Kasumi-1 (cell line): ENCODE data around the gene ARFGAP3.
A peak's percentile ranks its signal among the peaks of the same experiment; 100 is the strongest.

Source experiments
- DNase-seq, 2 experiments: peaks; one replicate each; lab custom pipeline; 2025; lab: John Stamatoyannopoulos, UW

ARFGAP3 gene

DNA sequence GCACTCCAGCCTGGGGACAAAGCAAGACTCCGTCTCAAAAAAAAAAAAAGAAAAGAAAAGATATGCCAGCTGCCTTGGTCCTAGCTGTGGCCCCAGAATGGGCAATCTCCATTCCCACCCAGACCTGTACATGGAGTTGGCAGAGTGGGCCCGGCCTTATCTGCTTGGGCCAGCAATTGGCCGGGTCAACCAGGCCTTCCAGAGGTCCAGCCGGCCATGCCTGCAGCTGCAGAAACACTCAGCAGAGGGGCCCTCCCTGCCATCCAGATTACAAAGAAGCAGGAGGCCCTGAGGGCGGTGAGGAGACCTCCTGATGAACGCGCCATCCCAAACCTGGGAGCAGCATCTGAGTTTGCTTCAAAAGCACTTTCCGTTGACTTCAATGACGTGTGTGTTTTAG, 26.9 kb upstream of the ARFGAP3 start:
- no peak for DNase-seq

DNA sequence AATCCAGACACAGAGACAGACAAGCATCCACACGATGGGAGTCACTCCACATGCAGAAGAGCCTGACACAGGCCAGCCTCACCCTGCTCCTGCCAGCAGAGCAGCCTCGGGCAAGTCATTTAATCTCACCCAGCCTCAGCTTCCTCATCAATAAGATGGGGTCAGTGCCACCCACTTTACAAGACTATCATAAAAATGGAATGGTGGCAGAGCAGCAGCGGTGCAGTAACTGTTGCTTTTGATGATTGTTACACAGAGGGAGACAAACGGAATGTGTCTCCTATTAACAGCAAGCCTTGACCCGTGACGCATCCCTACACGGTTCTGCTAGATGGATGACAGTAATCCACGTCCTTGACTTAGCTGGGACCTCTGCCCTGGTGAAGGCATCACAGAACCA, 26.0 kb upstream of the ARFGAP3 start:
- no peak for DNase-seq

DNA sequence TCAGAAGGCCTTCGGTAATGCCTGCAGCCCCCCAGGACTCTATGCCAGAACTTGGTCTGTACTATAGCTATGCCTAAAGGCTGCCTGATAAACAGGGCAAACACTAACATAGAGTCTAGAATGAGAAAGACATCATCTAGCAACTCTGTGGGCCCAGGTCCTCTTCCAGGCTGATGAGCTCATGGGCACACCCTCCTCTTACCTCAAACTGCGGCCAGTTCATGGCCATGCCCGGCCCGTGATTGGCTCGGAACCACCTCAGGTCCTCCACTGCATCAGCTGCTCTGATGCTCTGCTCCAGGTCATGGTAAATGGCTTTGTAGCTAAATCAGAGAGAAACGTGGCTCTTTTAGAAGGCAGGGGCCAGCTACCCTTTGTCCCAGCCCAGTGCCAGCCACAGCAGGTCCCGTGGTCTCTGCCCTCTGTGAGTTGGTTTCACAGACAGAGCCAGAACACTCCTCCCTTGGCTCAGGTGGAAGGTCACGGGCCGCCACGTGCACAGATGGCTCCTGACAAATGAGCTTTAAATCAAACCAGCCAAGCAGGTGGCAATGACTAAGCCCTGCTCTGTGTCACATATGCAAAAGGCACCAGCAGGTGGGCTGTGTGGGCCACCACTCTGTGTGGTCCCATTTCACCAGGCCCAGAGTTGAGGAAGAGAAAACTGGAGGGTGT, 25.0 kb upstream of the ARFGAP3 start:
- no peak for DNase-seq

DNA sequence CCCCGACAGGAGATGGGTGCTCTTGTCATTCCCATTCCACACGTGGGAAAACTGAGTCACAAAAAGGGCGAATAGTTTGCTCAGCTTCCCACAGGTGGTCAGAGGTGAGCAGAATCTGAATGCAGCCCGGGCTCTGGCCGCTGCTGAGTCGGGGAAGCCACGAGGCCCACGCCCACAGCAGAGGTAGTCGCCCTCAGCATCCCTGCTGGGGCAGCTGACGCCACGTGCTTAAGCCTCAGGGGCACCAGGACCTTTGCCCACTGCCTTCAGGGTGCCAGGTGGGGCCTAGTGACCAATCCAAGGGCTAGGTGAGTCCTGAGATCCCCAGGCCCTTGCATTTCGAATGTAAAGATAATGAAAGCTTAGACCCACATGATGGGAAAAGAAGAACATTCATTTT, 24.2 kb upstream of the ARFGAP3 start:
- DNase-seq = no peak

DNA sequence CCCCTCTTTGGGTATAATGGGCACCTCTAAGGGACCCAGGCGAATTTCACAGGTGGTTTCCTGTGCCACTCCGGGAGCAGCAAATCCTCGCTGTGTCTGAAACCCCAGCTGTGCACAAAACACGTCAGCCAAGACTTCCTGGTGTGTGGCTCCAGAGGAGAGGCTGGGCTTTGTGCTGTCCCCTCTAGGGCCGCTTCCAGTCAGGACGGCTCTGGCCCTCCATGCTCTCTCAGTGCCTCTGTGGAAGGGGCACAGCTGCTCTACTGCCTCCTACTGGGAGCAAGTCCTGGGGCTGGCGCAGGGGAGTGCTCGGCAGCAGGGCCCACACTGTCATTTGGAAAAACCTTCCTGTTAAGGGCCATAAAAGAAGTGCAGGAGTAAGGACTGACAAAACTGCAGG, 23.7 kb upstream of the ARFGAP3 start:
- DNase-seq = no peak

DNA sequence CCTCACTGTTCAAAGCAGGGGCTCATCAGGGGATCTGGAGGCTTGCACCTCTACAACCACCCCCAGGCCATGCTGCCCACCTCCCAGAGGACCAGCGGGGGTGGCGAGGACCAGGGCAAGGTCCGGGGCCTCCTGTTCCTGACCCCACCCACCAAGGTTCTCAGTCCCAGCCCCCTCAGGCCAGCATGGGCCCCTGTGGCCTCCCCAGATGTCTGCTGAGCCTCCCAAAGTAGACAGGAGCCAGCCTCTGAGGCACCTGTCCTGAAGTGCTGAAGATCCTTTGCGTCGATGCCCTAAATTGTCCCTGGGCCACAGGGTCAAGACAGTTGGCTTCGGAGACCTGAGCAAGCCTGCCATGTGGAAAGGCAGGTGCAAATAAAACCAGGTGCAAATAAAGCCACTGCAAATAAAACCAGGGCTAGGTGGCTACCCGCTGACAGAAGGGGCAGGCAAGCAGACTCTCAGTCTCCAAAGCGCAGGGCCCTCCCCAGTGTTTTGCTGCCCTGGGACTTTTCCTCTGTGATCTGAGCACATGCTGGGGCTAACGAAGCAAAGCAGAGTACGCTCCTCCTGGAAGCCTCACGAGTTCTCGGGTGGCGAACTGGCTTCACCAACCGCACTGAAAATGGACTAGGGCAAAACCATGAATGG, 22.4 kb upstream of the ARFGAP3 start:
- DNase-seq = no peak

DNA sequence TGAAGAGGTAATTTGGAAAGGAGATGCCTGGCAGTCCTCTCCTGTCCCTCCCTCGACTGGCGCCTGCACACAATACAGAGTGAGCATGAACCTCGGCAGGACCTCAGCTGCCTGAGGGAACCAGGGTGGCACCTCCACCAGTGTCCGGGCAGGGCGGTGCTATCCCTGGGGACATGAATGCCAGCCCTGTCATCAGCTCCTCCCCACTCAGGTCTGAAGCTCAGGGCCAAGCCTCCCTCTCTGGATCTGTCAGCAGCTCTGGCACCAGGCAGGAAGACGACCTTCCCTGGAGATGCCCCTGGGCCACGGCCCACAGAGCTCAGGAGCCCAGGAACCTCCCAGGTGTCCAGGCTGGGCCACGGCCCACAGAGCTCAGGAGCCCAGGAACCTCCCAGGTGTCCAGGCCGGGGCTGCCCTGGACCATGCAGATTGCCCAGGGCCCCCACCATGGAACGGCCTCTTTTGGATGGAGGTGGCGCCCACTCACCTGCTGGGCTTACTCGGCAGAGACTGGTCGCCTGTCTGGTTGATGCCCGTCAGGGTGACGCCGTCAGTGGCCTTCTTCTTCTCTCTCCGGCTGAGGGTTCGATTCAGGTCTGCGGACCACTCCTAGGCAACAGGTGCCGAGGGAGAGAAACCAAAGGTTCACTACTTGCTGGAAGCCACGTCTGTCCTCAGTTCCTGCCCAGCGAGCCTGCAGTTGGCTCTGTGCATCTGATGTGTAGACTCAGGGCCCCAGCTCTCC, 21.7 kb upstream of the ARFGAP3 start:
- DNase-seq = no peak

DNA sequence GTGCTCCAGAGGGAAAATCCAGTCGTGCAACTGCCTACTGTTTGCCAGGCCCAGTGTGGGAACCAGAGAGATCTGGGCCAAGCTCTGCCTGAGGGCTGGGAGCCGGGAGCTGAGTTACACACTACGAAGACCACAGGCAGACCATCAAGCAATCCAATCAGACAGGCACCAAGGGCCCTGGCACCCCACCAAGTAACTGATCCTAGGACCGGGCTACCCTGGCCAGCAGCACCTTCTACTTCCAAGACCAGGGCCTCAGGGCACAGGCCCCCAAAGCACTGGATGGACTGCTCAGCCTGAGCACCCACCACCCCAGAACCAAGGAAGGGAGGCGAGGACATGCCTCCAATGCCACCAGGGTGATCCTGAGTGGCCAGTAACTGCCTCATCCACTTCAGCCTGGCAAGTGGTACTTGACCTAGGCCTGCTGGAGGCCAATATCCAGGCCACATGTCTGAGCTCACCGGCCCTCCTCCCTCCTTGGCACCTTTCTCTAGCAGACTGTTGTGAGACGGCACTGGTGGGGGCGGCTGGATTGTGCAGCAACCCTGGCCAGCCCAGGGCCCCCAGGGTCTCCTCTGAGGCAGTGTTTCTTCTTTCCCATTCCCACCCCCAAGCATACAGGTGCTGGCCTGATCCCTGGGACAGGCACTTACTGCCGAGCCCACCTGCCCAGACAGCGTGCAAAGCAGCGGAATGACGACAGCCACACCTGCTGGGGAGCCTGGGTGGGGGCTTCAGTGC, 20.7 kb upstream of the ARFGAP3 start:
- no peak for DNase-seq

DNA sequence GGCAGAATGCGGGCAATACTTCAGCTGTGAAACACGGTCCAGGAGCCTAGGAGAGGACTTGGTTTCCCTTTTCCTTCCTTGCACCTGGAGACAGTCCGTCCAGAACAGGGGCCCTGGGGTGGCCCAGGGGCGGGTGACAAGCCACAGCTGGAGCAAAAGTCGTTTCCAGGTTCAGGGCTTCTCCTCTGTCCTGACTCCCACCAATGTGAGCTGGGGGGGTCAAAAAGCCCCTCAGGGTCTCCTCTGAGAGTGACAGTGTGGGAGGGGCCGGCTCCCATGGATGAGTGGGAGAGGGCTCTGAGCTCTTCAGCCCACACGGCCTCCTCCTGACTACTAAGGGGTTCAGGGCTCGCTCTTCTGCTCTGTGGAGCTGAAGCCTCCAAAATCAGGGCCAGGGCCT, 20.1 kb upstream of the ARFGAP3 start:
- DNase-seq = no peak

DNA sequence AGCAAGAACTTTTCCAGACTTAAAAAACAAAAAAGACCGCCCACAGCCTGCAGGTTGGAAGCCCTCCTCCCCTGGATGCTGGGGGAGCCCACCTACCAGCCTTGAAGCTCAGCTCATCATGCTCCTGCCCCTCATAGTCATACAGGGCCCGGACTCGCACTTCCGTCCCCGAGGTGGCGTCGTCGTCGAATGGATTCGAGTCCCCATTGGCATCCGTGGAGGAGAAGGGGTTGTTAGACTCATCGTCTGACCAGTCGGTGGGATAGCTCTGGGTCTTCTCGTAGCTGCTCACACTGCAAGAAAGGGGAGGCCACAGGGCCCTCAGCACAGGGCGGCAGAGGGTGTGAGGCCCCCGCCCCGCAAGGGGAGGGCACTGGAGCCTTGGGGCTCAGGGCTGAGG, 19.0 kb upstream of the ARFGAP3 start:
- DNase-seq = no peak

DNA sequence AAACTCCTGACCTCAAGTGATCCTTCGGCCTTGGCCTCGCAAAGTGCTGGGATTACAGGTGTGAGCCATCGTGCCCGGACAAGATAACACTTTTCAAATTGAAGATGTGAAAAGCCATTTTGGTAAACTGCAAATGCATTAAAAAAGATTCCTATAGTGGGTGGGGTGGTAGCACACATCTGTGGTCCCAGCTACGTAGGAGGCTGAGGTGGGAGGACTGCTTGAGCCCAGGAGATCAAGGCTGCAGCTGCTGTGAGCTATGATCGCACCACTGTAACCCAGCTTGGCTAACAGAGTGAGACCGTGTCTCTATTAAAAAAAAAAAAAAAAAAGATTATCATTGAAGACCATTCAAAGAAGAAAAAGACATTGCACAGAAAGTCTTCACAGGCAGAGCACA, 16.9 kb upstream of the ARFGAP3 start:
- DNase-seq = no peak

DNA sequence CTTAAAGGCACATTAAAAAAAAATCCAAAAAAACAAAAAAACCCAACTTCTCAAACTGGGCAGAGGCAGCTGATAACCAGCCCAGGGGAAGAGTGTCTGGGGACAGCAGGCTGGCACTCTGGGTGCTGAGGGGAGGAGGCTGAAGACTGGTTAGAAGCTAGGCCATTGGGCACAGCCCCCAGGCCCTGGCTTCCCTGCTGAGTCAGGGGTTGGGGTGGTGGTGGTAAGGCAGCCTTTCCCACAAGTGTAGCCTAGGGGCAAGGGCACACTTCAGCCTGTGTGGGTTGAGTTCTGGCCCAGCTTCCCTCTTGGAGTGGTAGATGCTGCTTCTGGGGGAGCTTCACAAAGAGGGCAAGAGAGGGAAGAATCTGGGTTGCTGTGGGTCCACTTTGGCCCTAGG, 16.3 kb upstream of the ARFGAP3 start:
- DNase-seq = no peak

DNA sequence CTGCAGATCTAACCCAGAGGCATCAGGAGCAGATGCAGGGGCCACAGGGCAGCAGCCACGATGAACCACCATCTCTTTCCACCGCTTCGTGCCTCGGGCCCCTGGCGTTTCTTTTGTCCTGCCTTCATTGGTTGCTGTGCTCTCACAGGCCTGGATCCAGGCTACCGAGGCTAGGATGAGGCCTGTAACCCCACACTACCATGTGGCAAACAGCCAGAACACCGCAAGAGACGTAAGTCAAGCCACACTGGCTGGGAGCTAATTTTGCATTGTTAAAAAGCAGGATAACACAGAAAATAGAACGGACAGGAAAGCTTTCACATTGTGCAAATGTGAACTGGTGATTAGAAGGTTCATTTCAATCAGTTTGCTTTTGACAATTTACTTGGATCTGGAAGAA, 15.7 kb upstream of the ARFGAP3 start:
- DNase-seq = no peak

DNA sequence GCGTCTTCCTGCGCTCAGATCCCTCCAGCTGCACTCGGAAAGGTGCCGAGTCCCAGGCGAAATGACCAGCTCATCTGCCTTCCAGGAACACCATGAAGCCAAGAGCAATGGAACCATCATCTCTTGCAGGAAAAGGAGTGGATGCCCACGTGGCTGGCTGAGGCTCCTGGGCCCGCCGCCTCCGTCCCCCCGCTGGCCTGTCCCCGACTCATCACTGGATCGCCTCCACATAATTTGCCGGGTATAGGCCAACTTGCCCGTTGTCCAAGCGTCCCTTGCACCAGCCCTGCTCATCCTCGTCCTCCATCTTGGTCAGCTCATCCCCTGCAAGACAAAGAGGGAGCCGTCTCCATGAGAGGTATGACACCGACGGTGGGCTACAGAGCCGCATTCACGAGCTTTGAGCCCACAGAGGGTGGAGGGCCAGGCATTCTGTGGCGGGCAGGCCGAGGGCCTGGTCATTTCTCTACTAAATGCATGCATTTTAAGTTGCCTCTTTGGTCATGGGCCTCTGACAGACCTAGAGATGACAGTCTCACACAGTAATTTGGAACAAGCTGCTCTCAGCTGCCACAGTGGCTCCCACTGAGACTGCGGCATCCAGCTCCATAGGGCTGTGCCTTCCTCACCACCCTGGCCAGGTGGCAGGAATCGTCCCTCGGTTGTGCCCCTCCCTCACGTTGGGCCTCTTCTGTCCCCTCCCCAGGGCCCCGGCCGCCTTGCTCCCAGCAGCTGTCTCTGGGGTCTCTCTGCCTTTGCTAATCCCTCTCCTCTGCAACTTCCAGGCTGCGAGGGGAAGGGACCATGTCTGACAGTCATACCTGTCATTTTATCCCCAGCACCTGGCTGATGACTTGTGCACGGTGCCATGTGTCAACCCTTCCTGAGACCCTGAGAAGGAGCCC, 14.3 kb upstream of the ARFGAP3 start:
- DNase-seq = no peak

DNA sequence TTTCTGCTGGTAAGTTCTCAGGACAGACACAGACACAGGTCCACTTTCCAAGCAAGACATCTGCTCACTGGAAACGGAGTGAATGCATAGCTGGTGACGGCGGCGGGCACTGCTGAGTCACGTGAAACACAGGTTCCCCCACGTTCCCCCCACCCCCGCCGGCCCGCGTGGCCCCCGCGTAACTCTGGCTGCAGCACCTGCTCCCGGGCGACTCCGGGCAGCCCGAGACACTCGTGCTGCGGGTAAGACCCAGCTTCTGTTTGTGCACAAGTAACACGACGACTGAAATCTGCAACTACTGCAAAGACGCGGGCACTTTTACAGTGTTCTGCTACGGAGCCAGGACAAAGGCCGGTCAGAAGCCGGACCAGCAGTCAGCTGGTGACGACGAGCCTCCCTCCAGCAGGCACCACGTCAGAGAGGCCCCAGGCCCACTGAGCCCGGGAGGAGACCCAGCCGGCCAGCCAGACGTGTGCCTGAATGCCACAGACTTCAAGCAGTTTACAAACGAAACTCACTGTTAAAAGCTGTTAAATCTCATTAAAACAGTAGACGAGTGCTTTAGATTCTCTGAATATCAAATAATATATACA, 12.9 kb upstream of the ARFGAP3 start:
- no peak for DNase-seq

DNA sequence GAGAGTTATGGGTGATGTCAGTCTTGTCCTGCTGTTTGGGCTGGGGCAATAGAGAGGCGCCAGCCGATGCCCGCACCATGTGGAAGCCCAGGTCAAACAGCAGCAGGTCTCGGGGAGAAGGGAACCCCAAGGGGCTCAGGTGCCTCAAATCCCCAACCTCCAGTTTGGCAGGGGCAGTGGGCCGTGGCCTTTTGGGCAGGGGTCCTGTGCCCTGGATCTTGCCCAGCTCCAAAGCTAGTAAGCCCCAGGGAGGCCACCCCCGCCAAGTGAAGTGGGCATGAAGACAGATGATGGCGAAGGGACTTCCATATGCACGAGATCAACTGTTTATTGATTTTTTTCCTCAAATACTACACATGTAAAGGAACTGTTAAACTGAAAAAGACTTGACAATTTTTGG, 12.4 kb upstream of the ARFGAP3 start:
- DNase-seq = no peak

DNA sequence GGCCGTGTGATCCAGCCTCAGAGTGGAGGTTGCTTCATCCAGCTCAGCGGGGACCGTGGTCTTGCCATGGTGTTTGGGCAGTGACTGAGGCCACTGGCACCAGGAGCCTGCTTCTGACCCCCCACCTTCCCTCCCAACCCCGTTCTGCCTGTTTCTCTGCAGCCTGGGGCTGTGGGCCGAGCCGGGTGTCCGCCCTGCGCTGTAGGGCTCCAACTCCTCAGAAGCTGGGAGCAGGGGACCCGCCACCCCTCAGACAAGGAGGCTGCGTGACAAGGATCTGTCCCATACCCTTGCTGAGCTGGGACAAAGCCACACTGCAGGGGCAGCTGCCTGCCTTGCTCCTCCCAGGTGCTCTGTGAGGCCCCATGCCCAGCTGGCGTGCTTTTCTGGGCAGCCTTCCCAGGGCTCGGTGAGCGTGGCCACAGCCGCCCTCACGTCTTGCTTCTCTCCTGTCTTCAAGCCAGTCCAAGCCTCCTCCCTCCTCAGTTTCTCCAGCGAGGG, 11.7 kb upstream of the ARFGAP3 start:
- DNase-seq = no peak

DNA sequence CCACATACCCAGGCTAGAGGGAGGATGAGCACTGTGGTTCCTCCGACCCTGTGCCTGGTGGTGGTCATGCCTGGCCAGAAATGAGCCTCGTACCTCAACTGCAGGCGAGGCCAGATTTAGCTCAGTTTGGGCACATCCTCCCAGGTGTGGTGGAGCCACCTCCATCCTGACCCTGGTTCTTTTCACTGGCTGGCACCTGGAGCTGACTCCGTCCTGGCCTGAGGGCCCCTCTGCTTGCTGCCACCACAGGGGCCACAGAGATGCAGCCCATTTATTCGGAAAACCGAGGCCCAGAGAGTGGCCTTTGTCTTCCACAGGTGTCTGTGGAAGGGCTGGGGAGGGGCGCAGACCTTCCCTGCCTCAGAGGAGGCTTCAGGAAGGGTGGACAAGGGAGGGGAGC, 9.0 kb upstream of the ARFGAP3 start:
- no peak for DNase-seq

DNA sequence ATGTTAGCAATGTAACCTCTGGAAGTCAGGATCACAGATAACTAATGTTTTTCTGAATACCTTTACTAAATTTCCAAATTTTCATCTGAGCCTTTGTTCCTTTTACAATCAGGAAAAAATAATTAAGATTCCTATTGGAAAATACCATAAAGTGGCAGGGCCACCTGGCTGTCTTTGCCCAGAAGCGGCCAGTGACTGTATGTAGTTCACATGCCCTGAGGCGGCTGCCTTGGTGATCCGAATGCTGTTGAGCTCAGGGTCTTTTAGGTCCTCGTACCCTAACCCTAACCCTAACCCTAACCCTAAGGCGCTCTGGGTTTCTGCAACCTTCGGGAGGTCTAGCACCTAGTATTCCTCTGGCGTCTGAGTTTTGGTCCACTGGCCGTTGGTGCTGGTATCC, 8.5 kb upstream of the ARFGAP3 start:
- DNase-seq = no peak

DNA sequence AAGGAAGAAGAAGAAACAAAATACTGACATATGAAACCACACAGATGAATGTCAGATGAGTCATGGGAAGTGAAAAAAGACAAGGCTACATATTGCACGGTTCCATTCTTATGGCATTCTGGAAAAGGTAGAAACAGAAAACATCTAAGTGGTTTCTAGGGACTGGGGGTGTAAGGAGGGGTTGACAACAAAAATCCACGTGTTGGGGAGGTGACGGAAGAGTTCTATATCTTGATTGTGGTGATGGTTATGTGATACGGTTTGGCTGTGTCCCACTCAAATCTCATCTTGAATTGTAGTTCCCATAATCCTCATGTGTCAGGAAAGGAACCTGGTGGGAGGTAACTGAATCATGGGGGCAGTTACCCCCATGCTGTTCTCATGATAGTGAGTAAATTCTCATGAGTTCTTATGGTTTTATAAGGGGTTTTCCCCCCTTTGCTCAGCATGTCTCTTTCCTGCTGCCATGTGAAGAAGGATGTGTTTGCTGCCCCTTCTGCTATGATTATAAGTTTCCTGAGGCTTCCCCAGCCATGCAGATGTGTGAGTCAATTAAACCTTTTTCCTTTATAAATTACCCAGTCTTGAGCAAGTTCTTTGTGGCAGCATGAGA, 6.4 kb upstream of the ARFGAP3 start:
- DNase-seq = peak; percentile 52 to 55
